Neural crest cell (in vitro differentiated cells): ENCODE measurements around the gene PIM1. TPM values are rescaled to one million over a fixed set of nuclear protein-coding genes. Genes with fewer than 3 reads are reported as not detected.
"Not testable (repeated sequence)": the region's sequence is repeated elsewhere in the genome, so short reads cannot be mapped to it uniquely, and the experiment has no call there.

Source experiments
- DNase-seq: peaks from one replicate; pipeline ENCODE4 v3.0.0; 2021; ENCODE audit warnings: low read depth, mixed read lengths, low spot score
- H3K27ac Mint-ChIP-seq: one replicate; pipeline ENCODE4 v1.8.0; 2021; ENCODE audit warnings: mild to moderate bottlenecking, mixed read lengths; ENCODE audit not compliant: unreplicated experiment
- H3K27me3 Mint-ChIP-seq: 2 replicates; pipeline ENCODE4 v1.8.0; 2021; ENCODE audit warnings: low read depth, mild to moderate bottlenecking, mixed read lengths
- H3K36me3 Mint-ChIP-seq: 2 replicates; pipeline ENCODE4 v1.8.0; 2021; ENCODE audit warnings: low read depth, mild to moderate bottlenecking, mixed read lengths
- H3K4me1 Mint-ChIP-seq: 2 replicates; pipeline ENCODE4 v1.8.0; 2021; ENCODE audit warnings: mixed read lengths
- H3K4me3 Mint-ChIP-seq: one replicate; pipeline ENCODE4 v1.8.0; 2021; ENCODE audit warnings: mild to moderate bottlenecking, mixed read lengths
- H3K9me3 Mint-ChIP-seq: 2 replicates; pipeline ENCODE4 v1.8.0; 2021; ENCODE audit warnings: mixed read lengths
- total RNA-seq: library from RNA; stranded (reverse); gene quantifications from 2 replicates; pipeline ENCODE4 v1.2.1, GENCODE V29; 2021
- TF ChIP-seq, protein P1 (sequence below): fragments of 200-600 bp; sonication (generic); conservative IDR thresholded peaks from 2 replicates; pipeline ENCODE4 v1.5.0; 2021; ENCODE audit warnings: antibody characterized with exemption, mild to moderate bottlenecking

The PIM1 gene
- total RNA-seq, 1 donor from 2014 or later, result 9.1 TPM

DNA sequence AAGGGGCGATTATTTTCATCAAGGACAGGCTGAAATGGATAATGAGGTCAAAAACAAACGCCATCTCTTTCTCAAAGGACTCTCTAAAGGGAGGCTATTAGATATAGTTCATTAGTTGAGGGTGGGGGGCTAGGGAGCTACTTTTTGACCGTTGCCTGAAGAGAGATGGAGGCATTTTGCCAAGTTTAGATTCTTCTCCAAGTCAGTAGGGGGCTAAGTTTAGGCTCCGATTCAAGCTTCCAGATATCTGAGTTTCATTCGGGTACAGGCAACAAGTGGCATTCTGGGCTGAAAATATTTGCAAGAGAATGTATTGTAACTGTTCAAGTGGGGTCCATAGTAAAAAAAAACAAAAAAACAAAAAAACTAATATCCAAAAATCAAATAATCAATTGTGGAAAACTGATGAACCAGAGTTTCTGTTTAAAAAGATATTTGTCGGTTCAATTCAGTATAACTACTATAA lies 43.4 kb upstream of the PIM1 start:
- H3K4me1 Mint-ChIP-seq, result peaks cover 54% of the 10 kb centered on the region
- H3K9me3 Mint-ChIP-seq, result no peaks in the 10 kb centered on the region
- H3K36me3 Mint-ChIP-seq, result no peaks in the 10 kb centered on the region
- H3K27me3 Mint-ChIP-seq, result no peaks in the 10 kb centered on the region
- peak overlapping the region; percentile 79 for H3K4me3 Mint-ChIP-seq
- H3K27ac Mint-ChIP-seq, result peak overlapping the region; percentile 90
- no peak for DNase-seq
- TF ChIP-seq, protein P1, sequence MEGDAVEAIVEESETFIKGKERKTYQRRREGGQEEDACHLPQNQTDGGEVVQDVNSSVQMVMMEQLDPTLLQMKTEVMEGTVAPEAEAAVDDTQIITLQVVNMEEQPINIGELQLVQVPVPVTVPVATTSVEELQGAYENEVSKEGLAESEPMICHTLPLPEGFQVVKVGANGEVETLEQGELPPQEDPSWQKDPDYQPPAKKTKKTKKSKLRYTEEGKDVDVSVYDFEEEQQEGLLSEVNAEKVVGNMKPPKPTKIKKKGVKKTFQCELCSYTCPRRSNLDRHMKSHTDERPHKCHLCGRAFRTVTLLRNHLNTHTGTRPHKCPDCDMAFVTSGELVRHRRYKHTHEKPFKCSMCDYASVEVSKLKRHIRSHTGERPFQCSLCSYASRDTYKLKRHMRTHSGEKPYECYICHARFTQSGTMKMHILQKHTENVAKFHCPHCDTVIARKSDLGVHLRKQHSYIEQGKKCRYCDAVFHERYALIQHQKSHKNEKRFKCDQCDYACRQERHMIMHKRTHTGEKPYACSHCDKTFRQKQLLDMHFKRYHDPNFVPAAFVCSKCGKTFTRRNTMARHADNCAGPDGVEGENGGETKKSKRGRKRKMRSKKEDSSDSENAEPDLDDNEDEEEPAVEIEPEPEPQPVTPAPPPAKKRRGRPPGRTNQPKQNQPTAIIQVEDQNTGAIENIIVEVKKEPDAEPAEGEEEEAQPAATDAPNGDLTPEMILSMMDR, result peak; percentile 31

DNA sequence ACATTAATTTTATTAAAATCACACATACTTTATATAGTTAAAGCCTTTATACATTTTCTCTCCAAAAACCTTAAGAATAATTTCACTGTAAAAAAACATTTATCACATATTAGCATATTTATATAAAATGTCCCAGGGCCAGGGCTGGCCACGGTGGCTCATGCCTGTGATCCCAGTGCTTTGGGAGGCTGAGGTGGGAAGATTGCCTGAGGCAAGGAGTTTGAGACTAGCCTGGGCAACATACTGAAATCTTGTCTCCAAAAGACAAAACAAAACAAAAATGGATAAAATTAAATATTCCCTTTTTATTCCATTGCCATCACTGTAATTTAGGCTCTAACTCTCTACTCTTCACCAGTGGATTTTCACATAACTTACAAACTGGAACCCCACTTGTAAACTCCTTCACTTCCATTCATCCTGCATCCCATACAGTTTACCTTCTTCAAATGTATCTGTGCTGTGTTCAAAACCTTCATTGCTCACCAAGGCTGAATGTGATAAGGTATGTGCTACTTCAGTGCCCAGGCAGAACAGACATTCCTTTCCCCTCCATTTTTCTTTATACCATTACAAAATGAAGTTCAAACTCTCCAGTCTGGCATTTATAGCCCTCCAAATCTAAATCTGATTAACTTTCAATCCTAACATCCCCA lies 42.9 kb upstream of the PIM1 start:
- Mint-ChIP-seq H3K4me1 (peaks cover 59% of the 10 kb centered on the region), H3K9me3 (no peaks in the 10 kb centered on the region), H3K27ac (no peak overlapping the region), H3K36me3 (no peaks in the 10 kb centered on the region), H3K27me3 (no peaks in the 10 kb centered on the region), H3K4me3 (no peak overlapping the region)
- no peak for DNase-seq
- TF ChIP-seq, protein P1, result no peak

DNA sequence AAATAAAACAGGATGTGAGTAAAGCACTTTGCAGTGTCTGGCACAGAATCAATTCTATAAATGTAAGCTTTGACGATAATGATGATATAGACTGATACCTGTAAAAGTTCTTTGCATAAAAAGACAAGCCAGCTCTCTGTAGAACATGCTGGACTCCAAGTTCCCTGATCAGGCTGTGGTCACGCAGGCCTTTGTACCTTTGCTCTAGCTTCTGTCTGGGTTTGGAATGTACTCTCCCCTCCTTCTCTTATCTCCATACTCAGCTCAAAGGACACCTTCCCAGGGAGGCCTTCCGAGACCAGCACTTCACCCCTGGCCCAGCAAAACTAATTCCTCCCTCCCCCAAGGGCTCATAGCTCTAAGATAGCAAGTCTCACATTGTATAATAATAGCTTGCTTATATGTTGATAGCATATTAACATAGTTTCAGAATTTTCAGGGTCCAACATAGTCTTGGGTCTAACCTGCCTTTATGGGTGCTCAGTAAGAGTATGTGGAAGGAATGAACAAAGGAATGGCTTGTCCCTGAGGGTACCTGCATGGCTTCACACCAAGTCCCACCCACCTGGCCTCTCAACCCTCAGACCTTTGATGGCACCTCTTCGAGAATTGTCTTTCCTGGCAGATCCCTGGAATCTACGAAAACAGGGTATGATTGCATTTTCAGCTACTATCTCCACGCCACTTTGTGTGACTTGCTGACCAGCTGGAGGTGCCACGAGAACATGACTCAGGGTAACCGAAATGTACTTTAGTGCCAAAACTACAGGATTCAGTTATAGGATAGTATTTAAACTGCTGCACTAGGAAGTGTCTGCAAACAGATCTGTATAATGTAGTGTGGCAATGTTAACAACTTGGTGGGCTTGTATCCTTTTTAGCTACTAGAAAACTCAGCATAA lies 41.7 kb upstream of the PIM1 start:
- Mint-ChIP-seq H3K9me3 (no peaks in the 10 kb centered on the region), H3K27ac (no peak overlapping the region), H3K36me3 (no peaks in the 10 kb centered on the region), H3K27me3 (no peaks in the 10 kb centered on the region), H3K4me3 (peak overlapping the region; percentile 41), H3K4me1 (peaks cover 56% of the 10 kb centered on the region)
- TF ChIP-seq, protein P1, result no peak
- no peak for DNase-seq

DNA sequence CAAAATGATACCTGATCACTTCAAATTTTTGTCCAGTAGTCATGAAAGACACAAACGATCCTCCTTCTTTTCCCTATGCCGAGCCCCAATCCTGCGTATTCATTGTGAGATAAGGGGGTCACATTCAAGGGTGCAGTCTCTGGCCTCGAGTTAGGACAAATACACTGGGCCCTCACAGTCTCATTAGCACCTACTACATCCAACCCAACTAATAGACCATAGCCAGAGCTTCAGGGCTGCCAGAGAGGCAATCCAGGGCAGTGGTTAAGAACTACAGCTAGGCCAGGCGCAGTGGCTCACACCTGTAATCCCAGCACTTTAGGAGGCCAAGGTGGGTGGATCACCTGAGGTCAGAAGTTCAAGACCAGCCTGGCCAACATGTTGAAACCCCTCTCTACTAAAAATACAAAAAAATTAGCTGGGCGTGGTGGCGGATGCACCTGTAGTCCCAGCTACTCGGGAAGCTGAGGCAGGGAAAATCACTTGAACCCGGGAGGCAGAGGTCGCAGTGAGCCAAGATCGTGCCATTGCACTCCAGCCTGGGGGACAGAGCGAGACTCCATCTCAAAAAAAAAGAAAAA lies 41.0 kb upstream of the PIM1 start:
- not testable (repeated sequence) for H3K36me3 Mint-ChIP-seq, H3K27ac Mint-ChIP-seq, DNase-seq, H3K9me3 Mint-ChIP-seq, H3K27me3 Mint-ChIP-seq
- Mint-ChIP-seq H3K4me1 (peaks cover 56% of the 10 kb centered on the region), H3K4me3 (peak overlapping the region; percentile 41)

DNA sequence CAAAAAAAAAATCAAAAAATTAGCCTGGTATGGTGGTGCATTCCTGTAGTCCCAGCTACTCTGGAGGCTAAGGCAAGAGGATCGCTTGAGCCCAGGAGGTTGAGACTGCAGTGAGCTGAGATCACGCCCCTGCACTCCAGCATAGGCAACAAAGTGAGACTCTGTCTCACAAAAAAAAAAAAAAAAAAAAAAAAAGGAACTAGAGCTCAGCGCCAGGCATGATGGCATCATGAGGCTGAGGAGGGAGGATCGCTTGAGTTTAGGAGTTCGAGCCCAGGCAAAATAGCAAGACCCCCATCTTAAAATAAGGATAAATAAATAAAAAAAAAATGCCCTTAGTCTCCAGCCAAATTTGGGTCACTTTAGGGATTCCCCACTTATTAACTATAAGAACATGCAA lies 40.4 kb upstream of the PIM1 start:
- Mint-ChIP-seq H3K4me3 (no peak overlapping the region), H3K4me1 (peaks cover 59% of the 10 kb centered on the region), H3K27ac (no peak overlapping the region), H3K36me3 (no peaks in the 10 kb centered on the region), H3K9me3 (no peaks in the 10 kb centered on the region), H3K27me3 (no peaks in the 10 kb centered on the region)
- DNase-seq, result no peak
- TF ChIP-seq, protein P1, result no peak
